H1 (cell line): ENCODE data around the gene SCAF1. TPM values are rescaled to one million over a fixed set of nuclear protein-coding genes. Genes with fewer than 3 reads are reported as not detected.

Experiments used
- CTCF ChIA-PET: fragments of 300-600 bp; sonication (Branson Sonifier 250); formaldehyde crosslinking; loops from one replicate; lab custom pipeline; 2021; ENCODE audit not compliant: partially characterized antibody; lab: Charles Lee
- POLR2A ChIA-PET: fragments of 300-600 bp; sonication (Branson Sonifier 250); formaldehyde crosslinking; loops from one replicate; lab custom pipeline; 2021; ENCODE audit warnings: inconsistent platforms; ENCODE audit not compliant: partially characterized antibody; lab: Charles Lee
- DNase-seq, 2 experiments: peaks; one replicate each; pipeline versions ENCODE4 v3.0.0 to v3.0.0-alpha.2; 2010 to 2022; ENCODE audit warnings: low spot score in 2 of 2, low read depth in 1 of 2, mixed read lengths in 1 of 2
- FAIRE-seq: peaks from 2 replicates; lab custom pipeline; 2011; peaks lifted over from hg19 to GRCh38; lab: Jason Lieb, UNC
- H2AFZ ChIP-seq: 2 replicates; pipeline ENCODE4 v1.8.1; 2012; ENCODE audit warnings: low read length, inconsistent platforms
- H2AK5ac ChIP-seq: 2 replicates; pipeline ENCODE4 v1.6.1; 2013; ENCODE audit warnings: low read depth, low read length
- H2BK120ac ChIP-seq: replicated peaks from 2 replicates; pipeline ENCODE3; 2013; ENCODE audit warnings: low read depth, low read length, inconsistent platforms
- H2BK12ac ChIP-seq: 2 replicates; pipeline ENCODE4 v1.6.1; 2013; ENCODE audit warnings: low read depth, low read length
- H2BK15ac ChIP-seq: 2 replicates; pipeline ENCODE4 v1.6.1; 2013; ENCODE audit warnings: low read length
- H2BK20ac ChIP-seq: 2 replicates; pipeline ENCODE4 v1.6.1; 2013; ENCODE audit warnings: low read length
- H2BK5ac ChIP-seq: 2 replicates; pipeline ENCODE4 v1.6.1; 2013; ENCODE audit warnings: low read depth, low read length
- H3K14ac ChIP-seq: 2 replicates; pipeline ENCODE4 v1.6.1; 2013; ENCODE audit warnings: inconsistent platforms; ENCODE audit not compliant: insufficient read length
- H3K18ac ChIP-seq: 2 replicates; pipeline ENCODE4 v1.6.1; 2013; ENCODE audit warnings: low read length; ENCODE audit errors: extremely low read depth
- H3K23ac ChIP-seq: 2 replicates; pipeline ENCODE4 v1.6.1; 2013; ENCODE audit warnings: inconsistent platforms; ENCODE audit not compliant: insufficient read length
- H3K23me2 ChIP-seq: 2 replicates; pipeline ENCODE4 v1.6.1; 2013; ENCODE audit warnings: low read depth, low read length
- H3K27ac ChIP-seq: 2 replicates; pipeline ENCODE4 v1.6.1; 2011; ENCODE audit warnings: low read depth, low read length, inconsistent platforms
- H3K27me3 ChIP-seq, 4 experiments: replicated peaks in 1 of 4; 1 replicate in 1 of 4; 2 replicates in 3 of 4; pipeline versions ENCODE4 v1.6.1 to v1.8.1; 2011 to 2013; ENCODE audit warnings: low read length in 3 of 4, mild to moderate bottlenecking in 3 of 4, inconsistent platforms in 2 of 4, mixed read lengths in 2 of 4, moderate library complexity in 1 of 4; ENCODE audit not compliant: control insufficient read depth in 3 of 4, insufficient read depth in 3 of 4; ENCODE audit errors: extremely low read depth in 1 of 4
- H3K36me3 ChIP-seq, 4 experiments: 2 replicates each; pipeline versions ENCODE4 v1.6.1 to v1.8.1; 2011 to 2013; ENCODE audit warnings: mild to moderate bottlenecking in 4 of 4, low read length in 3 of 4, moderate library complexity in 2 of 4, control low read depth in 1 of 4, inconsistent platforms in 1 of 4; ENCODE audit not compliant: insufficient read depth in 4 of 4, control insufficient read depth in 2 of 4
- H3K4ac ChIP-seq: replicated peaks from 2 replicates; pipeline ENCODE3; 2013; ENCODE audit warnings: low read length, low read depth, mixed read lengths, inconsistent platforms; ENCODE audit not compliant: insufficient read length
- H3K4me1 ChIP-seq, 4 experiments: replicated peaks in 1 of 4; 1 replicate in 1 of 4; 2 replicates in 3 of 4; pipeline versions ENCODE4 v1.6.1 to v1.8.1; 2011 to 2013; ENCODE audit warnings: low read length in 3 of 4, inconsistent platforms in 2 of 4, mixed read lengths in 1 of 4; ENCODE audit not compliant: insufficient read depth in 4 of 4, control insufficient read depth in 3 of 4
- H3K4me2 ChIP-seq, 2 experiments: 2 replicates each; pipeline versions ENCODE4 v1.6.1 to v1.8.1; 2011 to 2013; ENCODE audit warnings: low read depth in 2 of 2, low read length in 2 of 2, control low read depth in 1 of 2, inconsistent platforms in 1 of 2, mild to moderate bottlenecking in 1 of 2; ENCODE audit not compliant: insufficient read depth in 1 of 2
- H3K4me3 ChIP-seq, 4 experiments: fragments of 200-600, 300-600 bp in 1 of 4; sonication (generic), shearing (Covaris generic), sonication (Bioruptor Twin) in 1 of 4; 2 replicates each; pipeline versions ENCODE4 v1.5.1 to v1.8.1; 2011 to 2016; ENCODE audit warnings: low read length in 4 of 4, low read depth in 3 of 4, control low read depth in 2 of 4, inconsistent platforms in 2 of 4, mild to moderate bottlenecking in 2 of 4, mixed read lengths in 1 of 4, moderate library complexity in 1 of 4; ENCODE audit not compliant: insufficient read depth in 2 of 4; ENCODE audit errors: extremely low read depth in 1 of 4
- H3K56ac ChIP-seq: replicated peaks from 2 replicates; pipeline ENCODE3; 2013; ENCODE audit warnings: low read depth, mild to moderate bottlenecking, mixed read lengths, low read length, inconsistent platforms; ENCODE audit not compliant: insufficient read length
- H3K79me1 ChIP-seq: 2 replicates; pipeline ENCODE4 v1.6.1; 2013; ENCODE audit warnings: low read depth, low read length, control low read depth
- H3K79me2 ChIP-seq, 2 experiments: 2 replicates each; pipeline versions ENCODE4 v1.6.1 to v1.8.1; 2012 to 2013; ENCODE audit warnings: low read length in 2 of 2, mild to moderate bottlenecking in 2 of 2, inconsistent platforms in 1 of 2; ENCODE audit not compliant: insufficient read depth in 2 of 2, control insufficient read depth in 1 of 2
- H3K9ac ChIP-seq, 4 experiments: replicated peaks in 1 of 4; 1 replicate in 1 of 4; 2 replicates in 3 of 4; pipeline versions ENCODE4 v1.6.1 to v1.8.1; 2011 to 2013; ENCODE audit warnings: low read depth in 3 of 4, low read length in 3 of 4, control low read depth in 2 of 4, mild to moderate bottlenecking in 2 of 4, moderate library complexity in 2 of 4, inconsistent platforms in 1 of 4; ENCODE audit errors: extremely low read depth in 1 of 4
- H3K9me3 ChIP-seq, 2 experiments: 2 replicates each; pipeline versions ENCODE4 v1.6.1 to v1.8.1; 2012 to 2013; ENCODE audit warnings: mild to moderate bottlenecking in 2 of 2, moderate library complexity in 2 of 2, control low read depth in 1 of 2, inconsistent platforms in 1 of 2, low read depth in 1 of 2, low read length in 1 of 2, mixed read lengths in 1 of 2; ENCODE audit not compliant: insufficient read depth in 2 of 2
- H4K20me1 ChIP-seq, 2 experiments: replicated peaks in 1 of 2; 2 replicates each; pipeline versions ENCODE3 to v1.8.1; 2011 to 2013; ENCODE audit warnings: inconsistent platforms in 2 of 2, low read length in 2 of 2, mild to moderate bottlenecking in 1 of 2; ENCODE audit not compliant: insufficient read depth in 2 of 2, control insufficient read depth in 1 of 2
- H4K5ac ChIP-seq: 2 replicates; pipeline ENCODE4 v1.6.1; 2013; ENCODE audit warnings: low read length, low read depth, mixed read lengths, inconsistent platforms; ENCODE audit not compliant: insufficient read length
- H4K8ac ChIP-seq: 2 replicates; pipeline ENCODE4 v1.8.0; 2013; ENCODE audit warnings: mild to moderate bottlenecking, moderate library complexity, low read length, inconsistent platforms; ENCODE audit not compliant: insufficient read depth; ENCODE audit errors: extremely low read depth
- H4K91ac ChIP-seq: replicated peaks from 2 replicates; pipeline ENCODE3; 2013; ENCODE audit warnings: low read length, mixed read lengths, inconsistent platforms; ENCODE audit not compliant: insufficient read length
- JUN ChIP-seq: IDR thresholded peaks from 2 replicates; pipeline ENCODE4 v1.6.1; 2011; ENCODE audit warnings: low read depth, mild to moderate bottlenecking, improper control_type of control experiment, low read length
- KDM1A ChIP-seq: fragments of 200-600, 300-600 bp; sonication (generic); IDR thresholded peaks from 2 replicates; pipeline ENCODE4 v1.7.1; 2016; ENCODE audit warnings: mild to moderate bottlenecking, low read length, borderline replicate concordance
- SAP30 ChIP-seq: fragments of 300-600 bp; sonication (generic); IDR thresholded peaks from 2 replicates; pipeline ENCODE4 v1.7.1; 2012; ENCODE audit warnings: low read length, moderate library complexity, mild to moderate bottlenecking, inconsistent platforms; ENCODE audit not compliant: insufficient read depth, insufficient replicate concordance
- SP1 ChIP-seq: IDR thresholded peaks from 2 replicates; pipeline ENCODE4 v1.6.1; 2011; ENCODE audit warnings: low read depth, low read length
- TCF12 ChIP-seq: IDR thresholded peaks from 2 replicates; pipeline ENCODE4 v1.6.1; 2011; ENCODE audit warnings: low read depth, mild to moderate bottlenecking, low read length
- WGBS, 2 experiments: shearing (Covaris generic) in 1 of 2; methylation state at CpG; one replicate each; pipeline versions ENCODE4 v1.1.6 to v1.1.7; 2013 to 2015; ENCODE audit warnings: low lambda C conversion rate in 2 of 2, mixed read lengths in 2 of 2, inconsistent platforms in 1 of 2, low coverage in 1 of 2, missing lambda C conversion rate in 1 of 2; ENCODE audit not compliant: insufficient replicate concordance in 2 of 2, insufficient coverage in 1 of 2, insufficient read length in 1 of 2; ENCODE audit errors: extremely low coverage in 1 of 2, missing lambda C conversion rate in 1 of 2; 5-methylcytosine and 5-hydroxymethylcytosine counted together
- polyA plus RNA-seq, 7 experiments: library from polyadenylated mRNA; depleted of rRNA in 3 of 7; stranded (reverse) in 5 of 7; unstranded in 2 of 7; fragments of >200 nt in 5 of 7; fragments of 200-250 nt in 2 of 7; gene quantifications; 1 replicate in 5 of 7; 2 replicates in 1 of 7; 4 replicates in 1 of 7; pipeline versions ENCODE4 v1.2.1 to v1.2.3, GENCODE V29; 2011 to 2013; ENCODE audit warnings: missing spikeins in 2 of 7, mixed read lengths in 2 of 7
- total RNA-seq: library from RNA; stranded (reverse); fragmentation: NEBNext Ultra II Directional; extraction: Animal tissue kit (Norgen Biotek cat#: 25700); gene quantifications from 2 replicates; pipeline ENCODE4 v1.2.1, GENCODE V29; 2021

The SCAF1 gene
- total and polyA plus RNA-seq, 2 of the 8 experiments (the other 6 are each of a cell fraction or from before 2014, with no cell fraction given) = 9.7 to 81.7 TPM

GRCh38 chr19:49651820-49652550 lies 10.0 kb downstream of the SCAF1 start:
- Histone ChIP-seq H3K4me1 (peaks cover 0 to 9% (median 3%) of the 10 kb centered on the region in 4 experiments; a peak in 3 of 7 replicates), H4K91ac (no peak overlapping the region), H3K4me3 (no peak overlapping the region), H2BK12ac (no peak overlapping the region), H3K4ac (no peak overlapping the region), H4K20me1 (peaks cover 6 to 13% of the 10 kb centered on the region in 2 experiments), H3K79me2 (peaks cover 0 to 3% of the 10 kb centered on the region in 2 experiments; a peak in 1 of 4 replicates), H2BK15ac (no peak overlapping the region), H3K18ac (no peak overlapping the region), H2BK120ac (no peak overlapping the region), H3K27me3 (no peaks in the 10 kb centered on the region), H2BK5ac (no peak overlapping the region), H2BK20ac (no peak overlapping the region), H4K8ac (no peak overlapping the region), H3K27ac (no peak overlapping the region), H4K5ac (no peak overlapping the region), H3K23ac (no peak overlapping the region), H3K4me2 (no peak overlapping the region), H3K9me3 (no peaks in the 10 kb centered on the region), H3K79me1 (peaks cover 7% of the 10 kb centered on the region; the same call in 1 of the 2 replicates), H3K14ac (no peak overlapping the region), H3K56ac (no peak overlapping the region), H2AFZ (no peak overlapping the region), H3K23me2 (no peaks in the 10 kb centered on the region), H3K9ac (no peak overlapping the region), H3K36me3 (peaks cover 13 to 69% (median 42%) of the 10 kb centered on the region in 4 experiments; a peak in 7 of 8 replicates), H2AK5ac (no peak overlapping the region)
- 97% methylated on average over 33 of the region's 110 CpGs; no CpG with 5 or more reads in 1 of the 2 experiments for WGBS, 2 experiments
- no peak for TF ChIP-seq TCF12
- TF ChIP-seq SP1 = no peak
- no peak for TF ChIP-seq JUN
- no peak for TF ChIP-seq SAP30
- TF ChIP-seq KDM1A = no peak
- FAIRE-seq = no peak
- DNase-seq = no peak
- CTCF ChIA-PET = no interaction called here
- POLR2A ChIA-PET = no interaction called here
